T-helper 1 cell treated with Interleukin-12 subunit alpha and Interleukin-12 subunit beta and Interleukin-4 antibody, amounts not matched to agents 30 ng/mL and 1 ng/mL, for 36 hours (primary cell): ENCODE measurements around the gene OPN4. TPM values are rescaled to one million over a fixed set of nuclear protein-coding genes. Genes with fewer than 3 reads are reported as not detected.

Experiments used
- intact Hi-C: fragments of 100-400 bp; cut with micrococcal nuclease; formaldehyde crosslinking; loops from one replicate; pipeline ENCODE4 v1.15.1; 2024
- total RNA-seq: library from RNA; stranded (reverse); gene quantifications from 2 replicates; pipeline ENCODE4 v1.2.3, GENCODE V29; 2022

OPN4 gene
- total RNA-seq, 1 donor from 2014 or later: not detected

GRCh38 chr10:86647773-86648703 is 6.3 kb upstream of the OPN4 start:
- intact Hi-C loops: no loop called here

GRCh38 chr10:86648704-86649427 is 5.5 kb upstream of the OPN4 start:
- intact Hi-C loops: no loop called here

GRCh38 chr10:86649471-86650150 is 4.7 kb upstream of the OPN4 start:
- intact Hi-C loops: no loop called here

GRCh38 chr10:86650151-86650550 is 4.2 kb upstream of the OPN4 start:
- intact Hi-C loops: no loop called here

- intact Hi-C loops: no loop called here
Measured at GRCh38 chr10:86651021-86651471, 3.3 kb upstream of the OPN4 start.

- intact Hi-C loops: no loop called here
Measured at GRCh38 chr10:86651631-86652331, 2.6 kb upstream of the OPN4 start.

- intact Hi-C loops: no loop called here
Measured at GRCh38 chr10:86652361-86653202, 1.8 kb upstream of the OPN4 start.

- intact Hi-C loops: no loop called here
Measured at GRCh38 chr10:86653379-86653778, 968 bp upstream of the OPN4 start.

GRCh38 chr10:86653987-86654386 is 360 bp upstream of the OPN4 start:
- intact Hi-C loops: no loop called here

- intact Hi-C loops: no loop called here
Measured at GRCh38 chr10:86655173-86655540, 810 bp downstream of the OPN4 start.

- intact Hi-C loops: no loop called here
Measured at GRCh38 chr10:86655596-86655995, 1.2 kb downstream of the OPN4 start.

GRCh38 chr10:86657011-86657395 is 2.7 kb downstream of the OPN4 start:
- intact Hi-C loops: no loop called here

- intact Hi-C loops: no loop called here
Measured at GRCh38 chr10:86657396-86658011, 3.2 kb downstream of the OPN4 start.

- intact Hi-C loops: no loop called here
Measured at GRCh38 chr10:86658261-86658741, 4.0 kb downstream of the OPN4 start.

GRCh38 chr10:86658751-86659150 is 4.4 kb downstream of the OPN4 start:
- intact Hi-C loops: no loop called here

GRCh38 chr10:86659161-86659691 is 4.9 kb downstream of the OPN4 start:
- intact Hi-C loops: no loop called here

- intact Hi-C loops: no loop called here
Measured at GRCh38 chr10:86659721-86660453, 5.5 kb downstream of the OPN4 start.

- intact Hi-C loops: no loop called here
Measured at GRCh38 chr10:86661161-86662025, 7.0 kb downstream of the OPN4 start.
